T-helper 1 cell (primary cell): ENCODE data around the gene GNA12.
"Not testable (repeated sequence)": the region's sequence is repeated elsewhere in the genome, so short reads cannot be mapped to it uniquely, and the experiment has no call there.

Experiments
- DNase-seq, 5 donors: peaks; one replicate each; pipeline ENCODE4 v3.0.0-alpha.2; 2012 to 2020

The GNA12 gene

DNA sequence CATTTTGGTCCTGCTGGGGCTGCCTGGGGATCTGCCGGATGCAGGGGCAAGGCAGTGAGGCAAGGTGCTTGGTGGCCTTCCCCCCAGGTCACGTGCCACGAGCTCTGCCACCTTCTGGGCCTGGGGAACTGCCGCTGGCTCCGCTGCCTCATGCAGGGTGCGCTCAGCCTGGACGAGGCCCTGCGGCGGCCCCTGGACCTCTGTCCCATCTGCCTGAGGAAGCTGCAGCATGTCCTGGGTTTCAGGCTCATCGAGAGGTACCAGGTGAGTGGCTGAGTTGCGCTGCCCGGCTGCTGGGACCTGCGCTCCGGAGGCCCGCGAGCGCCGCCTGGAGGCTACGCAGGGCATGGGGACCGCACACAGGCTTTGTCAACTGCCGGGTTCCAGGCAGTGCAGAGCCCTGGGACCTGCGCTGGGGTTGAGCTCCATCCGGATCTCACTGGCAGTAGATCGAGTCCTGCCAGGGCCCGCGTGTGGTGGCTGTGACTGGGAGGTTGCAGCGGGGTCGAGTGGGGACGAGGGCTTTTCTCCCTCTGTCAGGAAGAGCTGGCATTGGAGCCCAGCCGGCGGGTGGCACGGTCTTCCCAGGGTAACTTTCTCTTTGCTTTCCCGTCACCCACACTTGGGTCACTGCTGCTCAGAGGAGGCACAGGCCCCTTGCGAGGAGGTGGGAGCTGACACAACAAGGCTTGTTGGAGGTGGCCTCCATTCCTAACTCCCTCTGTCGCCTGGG lies 134.4 kb downstream of the GNA12 start:
- DNase-seq: peak; percentile 46 to 88 (median 67)

DNA sequence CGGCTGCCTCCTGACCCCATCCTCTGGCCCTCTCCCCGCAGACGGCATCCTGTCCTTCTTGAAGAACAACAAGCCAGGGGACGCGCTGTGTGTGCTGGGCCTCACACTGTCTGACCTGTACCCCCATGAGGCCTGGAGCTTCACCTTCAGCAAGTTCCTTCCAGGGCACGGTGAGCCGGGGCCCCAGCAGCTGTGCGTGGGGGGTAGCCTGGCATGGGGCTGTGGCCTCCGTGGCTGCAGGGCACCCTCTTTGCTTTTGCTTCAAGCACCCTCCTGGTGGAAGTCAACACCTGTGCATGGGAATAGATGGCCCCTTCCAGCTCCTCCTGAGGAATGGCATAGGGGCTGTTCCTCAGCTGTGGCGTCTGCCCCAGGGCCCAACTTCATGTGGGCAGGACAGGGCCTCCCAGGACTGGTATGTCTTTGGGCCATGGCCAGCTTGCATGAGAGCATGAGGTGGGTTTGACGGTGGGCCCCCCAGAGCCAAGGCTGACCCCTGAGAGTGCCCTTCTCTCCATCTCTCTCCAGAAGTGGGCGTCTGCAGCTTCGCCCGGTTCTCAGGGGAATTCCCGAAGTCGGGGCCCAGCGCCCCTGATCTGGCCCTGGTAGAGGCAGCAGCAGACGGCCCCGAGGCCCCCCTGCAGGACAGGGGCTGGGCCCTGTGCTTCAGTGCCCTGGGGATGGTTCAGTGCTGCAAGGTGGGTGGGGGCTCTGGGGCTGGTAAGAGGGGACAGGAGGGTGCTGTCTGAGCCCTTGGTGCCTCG lies 135.4 kb downstream of the GNA12 start:
- no peak for DNase-seq

DNA sequence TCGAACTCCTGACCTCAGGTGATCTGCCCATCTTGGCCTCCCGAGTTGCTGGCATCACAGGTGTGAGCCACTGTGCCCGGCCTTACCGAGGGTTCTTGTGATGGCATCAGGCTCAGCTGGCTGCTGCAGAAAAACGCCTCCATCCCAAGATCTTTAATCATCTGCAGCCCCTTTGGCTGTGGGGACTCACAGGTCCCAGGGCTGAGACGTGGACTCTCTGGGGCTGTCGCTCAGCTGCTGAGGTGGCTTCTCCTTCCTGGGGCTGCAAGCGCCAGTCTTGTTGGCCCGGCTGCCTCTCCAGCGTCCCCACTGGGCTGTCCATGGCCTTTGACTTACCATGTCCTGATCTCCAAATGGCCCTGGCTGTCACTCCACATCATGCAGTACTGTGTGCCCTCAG lies 136.1 kb downstream of the GNA12 start:
- no peak for DNase-seq

DNA sequence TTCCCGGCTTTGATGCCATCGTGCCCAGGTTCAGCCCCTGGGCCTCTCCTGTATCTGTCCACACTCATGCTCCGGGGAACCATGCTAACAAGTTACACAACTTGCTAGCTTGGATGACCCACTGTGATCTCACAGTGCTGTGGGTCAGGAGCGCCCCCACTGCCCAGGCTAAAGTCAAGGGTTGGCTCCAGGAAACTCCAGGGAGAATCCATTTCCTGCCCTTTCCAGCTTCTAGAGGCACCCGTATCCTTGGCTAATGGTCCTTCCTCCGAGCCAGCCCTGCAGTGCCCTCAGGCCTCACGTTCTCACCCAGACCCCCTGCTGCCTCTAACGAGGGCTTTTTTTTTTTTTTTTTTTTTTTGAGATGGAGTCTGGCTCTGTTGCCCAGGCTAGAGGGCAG lies 136.6 kb downstream of the GNA12 start:
- DNase-seq: no peak

DNA sequence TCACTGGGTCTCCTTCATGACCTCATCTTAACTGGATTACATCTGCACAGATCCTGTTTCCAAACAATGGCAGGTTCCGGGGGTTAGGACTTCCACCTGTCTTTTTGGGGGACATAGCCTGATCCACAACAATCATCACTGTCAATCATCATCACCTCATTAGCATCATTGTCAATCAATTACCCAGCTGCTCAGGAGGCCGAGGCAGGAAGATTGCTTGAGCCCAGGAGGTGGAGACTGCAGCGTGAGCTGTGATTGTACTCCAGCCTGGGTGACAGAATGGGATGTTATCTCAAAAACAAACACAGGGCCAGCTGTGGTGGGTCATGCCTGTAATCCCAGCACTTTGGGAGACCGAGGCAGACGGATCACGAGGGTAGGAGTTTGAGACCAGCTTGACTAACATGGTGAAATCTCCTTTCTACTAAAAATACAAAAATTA lies 137.4 kb downstream of the GNA12 start:
- DNase-seq: no peak

DNA sequence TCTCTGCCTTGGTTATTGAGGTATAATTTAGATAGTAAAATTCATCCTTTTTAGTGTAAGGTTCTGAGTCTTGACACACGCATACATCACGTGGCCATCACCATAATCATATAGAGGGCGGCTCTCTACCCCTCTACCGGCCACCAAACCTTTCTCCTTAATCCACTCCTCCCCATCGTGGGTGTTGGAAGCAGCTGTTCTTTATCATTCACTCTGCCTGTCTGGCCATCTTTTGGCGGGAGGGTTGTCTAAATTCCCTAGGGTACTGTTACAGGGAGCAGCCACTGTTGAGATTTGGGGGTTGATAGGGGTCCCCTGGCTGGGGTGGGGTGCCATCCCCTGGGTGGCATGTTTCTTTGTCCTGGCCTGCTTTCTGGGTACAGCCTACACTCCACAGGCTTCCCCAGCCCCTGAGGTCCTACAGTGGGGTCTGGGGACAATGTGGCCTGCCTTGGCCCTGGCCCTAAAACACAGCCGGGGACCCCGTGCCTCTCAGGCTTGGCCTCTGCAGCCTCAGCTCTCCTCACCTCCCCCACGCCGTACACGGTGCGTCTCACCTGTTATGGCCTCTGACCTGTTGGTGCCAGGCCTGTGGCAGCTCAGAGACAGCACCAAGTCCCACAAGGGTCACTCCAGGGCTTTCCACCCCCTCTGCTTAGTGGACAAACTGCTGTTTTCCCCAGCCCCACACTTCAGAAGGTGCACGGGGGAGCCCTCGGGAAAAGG lies 138.6 kb downstream of the GNA12 start:
- DNase-seq: no peak

DNA sequence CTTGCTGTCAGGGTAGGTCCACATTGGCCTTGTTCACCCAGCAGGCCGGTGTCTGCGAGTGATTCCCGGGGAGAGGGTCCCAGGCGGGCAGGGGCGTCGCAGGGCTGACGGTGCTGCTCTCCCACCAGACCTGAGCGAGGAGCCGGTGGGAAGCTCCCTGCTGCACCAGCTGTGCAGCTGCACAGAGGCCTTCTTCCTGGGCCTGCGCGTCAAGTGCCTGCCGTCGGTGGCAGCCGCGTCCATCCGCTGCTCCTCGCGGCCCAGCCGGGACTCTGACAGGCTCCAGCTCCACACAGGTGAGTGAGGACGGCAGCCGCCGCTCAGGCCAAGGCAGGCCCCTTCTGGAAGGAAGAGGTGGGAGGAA lies 141.5 kb downstream of the GNA12 start:
- DNase-seq: no peak

DNA sequence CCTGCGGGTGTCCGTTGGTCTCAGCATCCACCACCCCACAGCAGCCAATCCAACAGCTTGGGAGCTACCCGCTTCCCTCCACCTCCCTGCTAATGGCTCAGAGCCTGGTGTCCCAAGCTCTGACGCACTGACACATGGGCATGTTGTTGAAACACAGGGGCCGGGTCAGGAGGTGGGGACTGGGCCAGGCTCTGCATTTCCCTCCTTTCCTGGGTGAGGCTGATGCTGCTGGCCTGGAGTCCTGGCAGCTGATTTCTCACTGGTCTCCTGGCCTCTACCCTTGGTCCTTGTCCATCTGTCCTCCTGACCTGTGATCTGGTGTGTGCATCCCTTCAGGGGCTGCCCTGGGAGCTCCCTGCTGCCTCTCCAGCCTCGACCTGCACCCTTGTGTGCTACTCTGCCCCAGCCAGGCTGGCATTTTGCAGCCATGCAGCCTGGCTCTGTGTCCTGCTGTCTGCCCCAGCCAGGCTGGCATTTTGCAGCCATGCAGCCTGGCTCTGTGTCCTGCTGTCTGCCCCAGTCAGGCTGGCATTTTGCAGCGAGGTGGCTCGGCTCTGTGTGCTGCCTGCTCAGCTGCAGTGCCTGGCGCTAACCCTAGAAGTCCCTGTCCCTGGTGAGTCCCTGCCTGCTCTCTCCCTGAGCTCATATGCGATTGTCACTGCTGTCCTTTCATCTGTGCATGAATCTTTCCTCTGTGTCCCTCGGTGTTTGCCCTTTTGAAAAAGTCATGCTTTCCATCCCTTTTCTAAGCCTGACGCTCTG lies 142.1 kb downstream of the GNA12 start:
- no peak for DNase-seq

DNA sequence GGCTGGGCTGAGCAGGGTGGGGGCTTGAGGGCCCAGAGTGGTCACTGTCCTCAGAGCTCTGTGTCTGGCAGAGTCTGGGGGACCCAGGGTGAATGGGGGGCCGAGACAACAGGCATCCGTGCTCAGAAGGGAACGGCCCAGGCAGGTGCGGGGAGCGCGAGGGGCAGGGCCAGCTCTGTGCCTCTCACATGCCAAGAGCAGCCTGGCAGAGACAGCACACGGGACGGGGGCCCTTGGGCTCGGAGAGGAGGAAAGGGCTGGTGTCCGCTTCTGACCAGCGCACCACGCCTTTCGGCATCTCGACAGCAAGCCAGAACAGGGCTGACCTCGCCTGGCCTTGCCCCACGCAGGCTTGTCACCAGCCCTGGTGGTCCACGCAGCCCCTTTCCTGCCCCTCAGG lies 142.7 kb downstream of the GNA12 start:
- DNase-seq: no peak

DNA sequence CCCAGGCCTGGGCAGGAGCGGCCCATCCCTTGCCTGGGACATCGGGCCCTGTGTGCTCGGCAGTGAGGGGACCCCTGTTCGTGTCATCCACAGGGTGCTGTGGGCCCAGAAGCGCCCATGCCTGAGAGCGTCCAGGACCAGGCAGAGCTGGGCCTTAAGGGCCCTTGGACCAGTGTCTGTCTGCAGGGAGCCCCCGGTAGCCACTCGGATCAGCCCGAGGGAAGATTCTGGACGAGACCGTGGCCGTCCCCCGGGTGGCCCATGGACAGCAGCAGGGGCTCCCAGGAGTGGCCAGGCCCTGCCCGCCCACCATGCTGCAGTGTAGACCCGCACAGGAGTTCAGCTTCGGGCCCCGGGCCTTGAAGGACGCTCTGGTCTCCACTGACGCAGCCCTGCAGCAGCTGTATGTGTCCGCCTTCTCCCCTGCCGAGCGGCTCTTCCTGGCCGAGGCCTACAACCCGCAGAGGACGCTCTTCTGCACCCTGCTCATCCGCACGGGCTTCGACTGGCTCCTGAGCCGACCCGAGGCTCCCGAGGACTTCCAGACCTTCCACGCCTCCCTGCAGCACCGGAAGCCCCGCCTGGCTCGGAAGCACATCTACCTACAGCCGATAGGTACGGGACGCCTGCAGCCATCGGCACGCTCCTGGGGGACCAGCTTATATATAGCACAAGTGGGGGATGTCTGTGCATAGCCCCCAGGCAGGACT lies 143.8 kb downstream of the GNA12 start:
- no peak for DNase-seq

DNA sequence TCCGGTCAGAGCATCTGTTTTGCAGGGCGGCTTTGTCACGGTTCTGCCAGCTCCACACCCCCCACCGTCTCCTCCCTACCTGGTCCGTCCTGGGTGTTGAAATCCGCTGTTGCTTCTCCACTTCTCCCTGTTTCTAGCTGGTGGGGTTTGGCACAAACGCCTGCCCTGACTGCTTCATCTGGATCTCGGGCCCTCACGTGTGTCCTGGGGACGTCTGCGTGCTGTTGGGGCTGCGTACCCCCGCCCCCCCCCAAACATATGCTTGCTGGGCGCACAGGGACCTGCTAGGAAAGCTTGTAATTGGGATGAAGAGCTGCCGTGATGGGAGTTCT lies 144.9 kb downstream of the GNA12 start:
- DNase-seq: no peak

DNA sequence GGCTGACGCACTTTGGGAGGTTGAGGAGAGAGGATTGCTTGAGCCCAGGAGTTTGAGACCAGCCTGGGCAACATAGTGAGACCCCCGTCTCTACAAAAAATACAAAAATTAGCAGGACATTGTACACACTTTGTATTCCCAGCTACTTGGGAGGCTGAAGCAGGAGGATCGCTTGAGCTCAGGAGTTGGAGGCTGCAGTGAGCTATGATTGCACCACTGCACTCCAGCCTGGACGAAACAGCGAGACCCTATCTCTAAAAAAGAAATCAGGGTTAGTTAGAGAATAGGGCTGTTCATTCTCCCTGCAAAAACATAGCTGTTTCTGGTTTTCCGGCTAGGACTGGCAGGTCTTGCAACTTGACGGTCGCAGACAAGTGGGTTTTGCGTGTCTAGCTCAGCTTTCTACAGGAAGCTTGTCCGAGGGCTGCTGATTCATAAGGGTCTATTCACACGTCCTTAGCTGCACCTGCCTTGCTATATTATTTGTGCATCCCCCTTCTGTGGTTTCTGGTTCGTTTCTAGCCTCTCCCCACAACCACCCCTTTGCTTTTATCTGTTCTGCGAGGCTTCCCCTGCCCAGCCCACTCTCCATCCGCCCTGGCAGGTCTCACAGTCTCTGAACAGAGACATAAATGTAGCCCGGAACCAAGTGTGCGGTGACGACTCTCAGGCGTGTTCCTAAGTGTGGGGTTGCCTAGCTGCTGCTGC lies 145.4 kb downstream of the GNA12 start:
- peak in 2 of 5 donors; percentile 43 to 97 for DNase-seq

DNA sequence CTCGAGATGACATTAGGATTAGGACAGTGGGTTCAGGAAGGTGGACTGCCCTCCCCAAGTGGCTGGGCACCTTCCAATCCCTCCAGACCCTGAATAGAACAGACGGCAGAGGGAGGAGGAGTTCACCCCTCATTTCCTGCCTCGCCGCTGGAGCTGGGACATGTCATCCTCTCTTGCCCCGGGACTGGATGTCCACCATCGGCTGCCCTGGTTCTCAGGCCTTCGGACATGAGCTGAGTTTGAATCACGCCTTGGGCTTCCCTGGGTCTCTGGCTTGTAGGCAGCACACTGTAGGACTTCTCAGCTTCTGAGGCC lies 150.0 kb downstream of the GNA12 start:
- DNase-seq: not testable (repeated sequence)

DNA sequence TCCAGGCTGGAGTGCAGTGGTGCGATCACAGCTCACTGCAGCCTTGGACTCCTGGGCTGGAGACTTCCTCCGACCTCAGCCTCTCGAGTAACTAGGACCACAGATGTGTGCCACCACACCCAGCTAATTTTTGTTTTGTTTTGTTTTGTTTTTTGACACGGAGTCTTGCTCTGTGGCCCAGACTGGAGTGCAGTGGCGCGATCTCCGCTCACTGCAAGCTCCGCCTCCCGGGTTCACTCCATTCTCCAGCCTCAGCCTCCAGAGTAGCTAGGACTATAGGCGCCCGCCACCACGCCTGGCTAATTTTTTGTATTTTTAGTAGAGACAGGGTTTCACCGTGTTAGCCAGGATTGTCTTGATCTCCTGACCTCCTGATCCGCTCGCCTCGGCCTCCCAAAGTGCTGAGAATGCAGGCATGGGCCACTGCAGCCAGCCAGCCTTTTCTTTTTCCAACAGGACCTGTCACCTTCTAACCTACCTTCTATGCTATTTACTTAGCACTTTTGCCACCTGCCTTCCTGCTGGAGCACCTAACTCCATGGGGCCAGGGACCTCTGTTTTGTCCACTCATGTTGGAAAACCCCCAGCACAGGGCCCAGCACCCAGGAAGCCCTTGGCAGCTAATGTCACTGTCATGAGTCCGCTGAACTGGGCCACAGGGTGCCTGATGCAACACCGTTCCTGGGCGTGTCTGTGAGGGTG lies 150.5 kb downstream of the GNA12 start:
- not testable (repeated sequence) for DNase-seq

DNA sequence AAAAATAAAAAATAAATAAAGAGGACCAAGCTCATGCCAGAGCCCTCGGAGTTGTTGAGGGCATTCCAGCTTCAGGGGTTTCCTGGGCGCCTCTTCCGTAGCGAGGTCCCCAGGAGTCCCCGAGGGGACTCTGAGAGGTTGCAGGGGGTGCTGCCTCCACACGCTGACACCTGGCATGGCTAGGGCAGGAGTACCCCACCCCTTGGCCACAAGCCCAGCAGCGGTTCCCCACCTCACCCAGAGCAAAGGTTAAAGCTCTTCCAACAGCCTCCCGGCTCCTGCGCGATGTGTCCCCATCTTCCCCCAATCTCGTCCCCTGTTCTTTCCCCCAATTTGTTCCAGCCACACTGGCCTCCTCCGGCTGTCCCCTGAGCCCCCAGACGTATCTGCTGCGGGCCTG lies 151.6 kb downstream of the GNA12 start:
- no peak for DNase-seq

DNA sequence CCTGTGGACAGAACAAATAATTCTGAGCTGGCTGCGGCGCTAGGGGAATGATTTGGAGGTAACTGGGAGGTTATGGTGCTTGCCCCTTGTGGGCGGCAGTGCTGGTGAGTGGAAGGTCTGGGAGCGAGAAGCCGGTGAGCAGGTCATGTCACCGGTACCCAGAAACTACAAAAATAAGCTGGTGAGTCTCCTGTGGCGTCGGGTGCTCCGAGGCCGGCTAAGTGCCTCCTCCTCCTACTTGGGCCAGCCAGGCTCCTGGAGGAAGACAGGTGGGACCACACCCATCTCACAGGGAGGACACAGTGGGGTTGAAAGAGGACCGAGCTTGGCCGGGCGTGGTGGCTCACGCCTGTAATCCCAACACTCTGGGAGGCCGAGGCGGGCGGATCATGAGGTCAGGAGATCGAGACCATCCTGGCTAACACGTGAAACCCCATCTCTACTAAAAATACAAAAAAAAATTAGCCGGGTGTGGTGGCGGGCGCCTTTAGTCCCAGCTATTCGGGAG lies 152.1 kb downstream of the GNA12 start:
- not testable (repeated sequence) for DNase-seq

DNA sequence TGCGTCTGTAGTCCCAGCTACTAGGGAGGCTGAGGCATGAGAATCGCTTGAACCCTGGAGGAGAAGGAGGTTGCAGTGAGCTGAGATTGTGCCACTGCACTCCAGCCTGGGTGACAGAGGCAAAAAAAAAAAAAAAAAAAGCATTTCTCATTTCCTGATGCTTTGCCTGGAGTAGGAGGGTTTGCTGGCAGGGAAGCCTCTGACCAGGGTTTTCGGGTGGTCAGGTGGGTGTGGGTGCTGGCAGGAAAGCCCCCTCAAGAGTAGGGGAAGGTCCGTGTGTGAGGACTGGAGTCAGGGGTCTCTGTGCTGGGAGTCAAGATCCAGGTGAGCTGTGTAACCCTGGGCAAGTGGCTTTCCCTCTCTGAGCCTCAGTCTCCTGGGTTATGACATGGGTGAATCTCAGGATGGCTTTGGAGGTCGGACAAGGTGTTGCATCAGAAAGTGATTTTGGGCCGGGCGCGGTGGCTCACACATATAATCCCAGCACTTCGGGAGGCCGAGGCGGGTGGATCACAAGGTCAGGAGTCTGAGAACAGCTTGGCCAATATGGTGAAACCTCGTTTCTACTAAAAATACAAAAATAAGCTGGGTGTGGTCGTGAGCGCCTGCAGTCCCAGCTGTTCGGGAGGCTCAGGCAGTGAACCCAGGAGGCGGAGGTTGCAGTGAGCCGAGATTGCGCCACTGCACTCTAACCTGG lies 152.9 kb downstream of the GNA12 start:
- DNase-seq: no peak

DNA sequence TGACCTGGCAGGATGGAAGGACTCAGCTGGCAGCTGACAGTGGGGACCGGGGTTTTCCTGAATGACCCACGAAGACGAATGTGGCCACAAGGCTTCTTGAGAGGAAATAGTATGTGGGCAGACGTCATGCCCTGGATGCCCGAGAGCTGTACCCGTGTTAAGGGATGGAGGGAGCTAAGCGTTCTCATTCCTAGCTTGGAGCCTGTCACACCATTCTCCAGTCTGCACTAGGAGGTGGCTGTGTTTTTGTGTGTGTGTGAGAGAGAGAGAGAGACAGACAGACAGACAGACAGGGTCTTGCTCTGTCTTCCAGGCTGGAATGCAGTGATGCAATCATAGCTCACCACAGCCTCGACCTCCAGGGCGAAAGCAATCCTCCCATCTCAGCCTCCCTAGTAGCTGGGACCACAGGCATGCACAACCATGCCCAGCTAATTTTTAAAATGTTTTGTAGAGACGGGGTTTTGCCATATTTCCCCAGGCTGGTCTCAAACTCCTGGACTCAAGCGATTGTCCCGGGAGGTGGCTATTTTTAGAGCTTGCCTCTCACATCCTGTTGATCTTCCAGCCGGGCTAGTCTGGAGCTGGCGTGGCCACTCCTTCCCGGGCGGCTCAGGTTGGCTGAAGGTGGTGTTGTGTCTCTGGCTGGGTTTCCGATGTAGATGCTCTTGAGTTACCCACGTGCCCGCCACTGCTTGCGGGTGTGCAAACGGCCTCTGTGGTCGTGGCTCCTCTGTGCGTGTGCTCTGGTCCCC lies 154.0 kb downstream of the GNA12 start:
- no peak for DNase-seq

DNA sequence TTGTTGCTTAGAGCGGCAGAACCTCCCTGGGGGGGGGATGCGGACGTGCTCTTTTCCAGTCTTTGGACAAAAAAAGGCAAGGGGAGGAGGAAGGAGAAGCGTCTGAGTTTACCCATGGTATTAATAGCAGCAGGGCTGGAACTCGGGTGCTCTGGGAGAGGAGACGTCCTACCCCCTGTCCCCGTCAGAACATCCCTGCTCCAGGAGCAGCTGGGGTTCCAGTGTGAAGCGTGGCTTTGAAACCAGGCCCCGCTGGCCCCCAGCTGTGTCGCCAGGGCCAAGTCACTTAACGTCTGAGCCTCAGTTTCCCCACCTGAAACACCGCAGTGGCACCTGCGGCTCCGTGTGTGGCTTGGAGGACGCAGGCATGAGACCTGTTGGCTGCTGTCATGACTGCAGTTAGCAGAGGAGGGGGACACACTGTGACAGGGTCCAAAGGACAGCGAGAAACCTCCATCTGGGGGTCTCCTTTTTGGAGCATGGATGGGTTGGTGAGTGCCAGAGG lies 154.7 kb downstream of the GNA12 start:
- DNase-seq: no peak
